Hematopoietic multipotent progenitor cell (in vitro differentiated cells): ENCODE results near the gene IGSF21. TPM values are rescaled to one million over a fixed set of nuclear protein-coding genes. Genes with fewer than 3 reads are reported as not detected.

Experiments used
- DNase-seq, 3 donors: peaks; one replicate each; pipeline ENCODE4 v3.0.0-alpha.2; 2011 to 2015; ENCODE audit warnings: low read depth in 2 of 3, low spot score in 2 of 3
- total RNA-seq: library from RNA; depleted of rRNA; stranded (reverse); fragments of >200 nt; gene quantifications from one replicate; pipeline ENCODE4 v1.2.3, GENCODE V29; 2012

Gene IGSF21
- under 0.01 TPM for total RNA-seq

GRCh38 chr1:18107369-18108298 lies at the start of gene IGSF21:
Gene IGSF21, plus strand, starts transcription at chr1:18107798. Its CDS starts 331 bp downstream, at chr1:18108129.
- no peak for DNase-seq

- DNase-seq, result no peak
Observed at GRCh38 chr1:18058206-18058921, 49.2 kb upstream of the IGSF21 start.

- DNase-seq, result no peak
Observed at GRCh38 chr1:18058981-18059605, 48.5 kb upstream of the IGSF21 start.

GRCh38 chr1:18060366-18060765 lies 47.2 kb upstream of the IGSF21 start:
- DNase-seq, result no peak

GRCh38 chr1:18062185-18062584 lies 45.4 kb upstream of the IGSF21 start:
- DNase-seq, result no peak

- DNase-seq, result peak in 1 of 3 donors; percentile 7
Observed at GRCh38 chr1:18064534-18064933, 43.1 kb upstream of the IGSF21 start.

GRCh38 chr1:18066576-18066975 lies 41.0 kb upstream of the IGSF21 start:
- DNase-seq, result no peak

GRCh38 chr1:18069903-18070302 lies 37.7 kb upstream of the IGSF21 start:
- no peak for DNase-seq

- no peak for DNase-seq
Observed at GRCh38 chr1:18072066-18072465, 35.5 kb upstream of the IGSF21 start.

GRCh38 chr1:18073066-18073642 lies 34.4 kb upstream of the IGSF21 start:
- no peak for DNase-seq

- no peak for DNase-seq
Observed at GRCh38 chr1:18077657-18078215, 29.9 kb upstream of the IGSF21 start.

- DNase-seq, result no peak
Observed at GRCh38 chr1:18079941-18080735, 27.5 kb upstream of the IGSF21 start.

GRCh38 chr1:18085387-18086074 lies 22.1 kb upstream of the IGSF21 start:
- no peak for DNase-seq

- DNase-seq, result no peak
Observed at GRCh38 chr1:18088077-18088594, 19.5 kb upstream of the IGSF21 start.

- DNase-seq, result no peak
Observed at GRCh38 chr1:18089488-18089887, 18.1 kb upstream of the IGSF21 start.

- no peak for DNase-seq
Observed at GRCh38 chr1:18090636-18091035, 17.0 kb upstream of the IGSF21 start.

- DNase-seq, result no peak
Observed at GRCh38 chr1:18091660-18092446, 15.7 kb upstream of the IGSF21 start.

GRCh38 chr1:18093193-18093592 lies 14.4 kb upstream of the IGSF21 start:
- no peak for DNase-seq
